HEK293T (cell line): Measurements from ENCODE around the gene ARHGAP30.

ENCODE experiments used
- ARNT ChIP-seq: fragments of 450-650 bp; IDR thresholded peaks from 2 replicates; pipeline ENCODE4 v1.6.1; 2017; ENCODE audit warnings: mild to moderate bottlenecking
- BHLHE40 ChIP-seq: fragments of 450-650 bp; IDR thresholded peaks from 2 replicates; pipeline ENCODE4 v1.6.1; 2016; ENCODE audit warnings: mild to moderate bottlenecking, moderate library complexity, borderline replicate concordance
- CTBP1 ChIP-seq: fragments of 450-650 bp; IDR thresholded peaks from 2 replicates; pipeline ENCODE4 v1.6.1; 2016; ENCODE audit warnings: borderline replicate concordance
- FOXA1 ChIP-seq: fragments of 450-650 bp; IDR thresholded peaks from 2 replicates; pipeline ENCODE4 v1.6.1; 2016; ENCODE audit warnings: mild to moderate bottlenecking
- FOXK2 ChIP-seq: fragments of 450-650 bp; IDR thresholded peaks from 2 replicates; pipeline ENCODE4 v1.6.1; 2016; ENCODE audit warnings: mild to moderate bottlenecking
- FOXM1 ChIP-seq: fragments of 450-650 bp; IDR thresholded peaks from 2 replicates; pipeline ENCODE4 v1.6.1; 2017; ENCODE audit warnings: mild to moderate bottlenecking, borderline replicate concordance
- HDGF ChIP-seq: fragments of 450-650 bp; IDR thresholded peaks from 2 replicates; pipeline ENCODE4 v1.6.1; 2017; ENCODE audit warnings: antibody characterized with exemption, borderline replicate concordance
- LEF1 ChIP-seq: fragments of 450-650 bp; IDR thresholded peaks from 2 replicates; pipeline ENCODE4 v1.6.1; 2017; ENCODE audit warnings: mild to moderate bottlenecking, borderline replicate concordance
- PKNOX1 ChIP-seq: fragments of 450-650 bp; IDR thresholded peaks from 2 replicates; pipeline ENCODE4 v1.6.1; 2016

- TF ChIP-seq BHLHE40 (no peak), PKNOX1 (no peak), CTBP1 (no peak), FOXA1 (no peak), ARNT (no peak), FOXK2 (no peak), HDGF (no peak), FOXM1 (no peak), LEF1 (no peak)
These were observed 8.3 kb downstream of the ARHGAP30 start for GRCh38 chr1:161061419-161061818.
